Ecto neural progenitor cell (in vitro differentiated cells): ENCODE results near the gene C2orf72.
"Not testable (repeated sequence)": the region's sequence is repeated elsewhere in the genome, so short reads cannot be mapped to it uniquely, and the experiment has no call there.

Experiments
- DNase-seq: peaks from one replicate; pipeline ENCODE4 v3.0.0-alpha.2; 2018; ENCODE audit warnings: low spot score

Gene C2orf72

DNA sequence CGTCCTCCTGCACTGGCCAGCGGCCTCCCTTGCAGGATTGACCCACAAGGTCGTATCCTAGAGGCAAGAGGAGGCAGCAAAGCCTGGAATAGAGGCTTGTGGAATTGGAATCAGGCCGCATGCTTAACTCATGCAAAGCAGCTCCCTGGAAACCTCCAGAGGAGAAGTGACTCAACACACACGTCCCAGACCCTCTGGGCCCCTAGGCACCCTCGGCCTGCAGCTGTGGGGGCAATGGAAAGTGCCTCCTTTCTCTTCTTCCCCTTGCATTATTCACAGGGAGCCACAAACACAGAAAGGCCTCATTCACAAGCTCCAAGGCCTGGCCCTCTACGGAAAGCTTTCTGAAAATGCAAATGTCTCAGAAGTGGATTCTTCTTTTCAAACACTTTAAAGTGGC, 21.8 kb upstream of the C2orf72 start:
- no peak for DNase-seq

DNA sequence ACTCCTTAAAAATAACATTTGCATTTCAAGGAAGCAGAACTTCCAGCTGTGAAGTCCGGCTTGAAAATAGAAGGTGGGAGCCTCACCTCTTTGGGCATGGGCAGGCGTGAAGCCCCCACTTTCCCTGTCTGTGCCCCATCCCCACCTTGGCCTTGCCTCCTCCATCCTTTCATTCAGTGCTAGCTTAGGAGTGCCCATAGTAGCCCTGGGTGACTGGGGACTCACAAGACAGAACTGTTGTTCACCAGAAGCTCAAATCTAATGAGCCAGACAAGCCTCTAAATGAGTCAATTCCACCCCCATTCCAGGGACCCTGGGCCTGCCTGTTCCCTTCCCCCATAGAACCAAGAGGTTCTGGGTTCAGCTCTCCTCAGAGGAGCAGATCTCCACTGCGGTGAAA, 21.4 kb upstream of the C2orf72 start:
- DNase-seq = no peak

DNA sequence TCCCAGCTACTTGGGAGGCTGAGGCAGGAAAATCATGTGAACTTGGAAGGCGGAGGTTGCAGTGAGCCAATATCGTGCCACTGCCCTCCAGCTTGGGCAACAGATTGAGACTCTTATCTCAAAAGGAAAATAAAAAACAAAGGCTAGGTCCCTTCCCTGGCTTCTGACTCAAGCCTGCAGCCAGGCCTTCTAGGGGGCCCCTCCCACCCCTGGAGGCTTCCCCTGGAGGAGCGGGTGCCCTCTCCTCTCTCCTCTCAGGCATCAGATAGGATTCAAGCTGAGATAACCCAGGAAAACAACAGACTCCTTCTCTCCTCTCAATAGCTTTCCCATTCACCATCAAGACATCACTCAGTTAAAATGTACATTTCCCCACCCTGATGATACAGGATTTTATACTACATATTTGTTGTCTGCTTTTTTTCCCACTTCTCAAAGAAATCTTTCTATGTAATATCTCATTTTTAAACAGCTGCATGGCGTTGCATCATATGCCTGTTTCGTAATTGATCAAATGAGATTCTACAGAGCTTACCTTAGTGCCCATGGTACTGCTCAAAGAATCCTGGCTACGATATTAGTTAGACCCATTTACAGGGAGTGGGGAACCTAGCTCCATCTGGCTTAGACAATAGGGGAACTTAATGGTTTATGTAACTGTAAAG, 20.6 kb upstream of the C2orf72 start:
- DNase-seq = no peak

DNA sequence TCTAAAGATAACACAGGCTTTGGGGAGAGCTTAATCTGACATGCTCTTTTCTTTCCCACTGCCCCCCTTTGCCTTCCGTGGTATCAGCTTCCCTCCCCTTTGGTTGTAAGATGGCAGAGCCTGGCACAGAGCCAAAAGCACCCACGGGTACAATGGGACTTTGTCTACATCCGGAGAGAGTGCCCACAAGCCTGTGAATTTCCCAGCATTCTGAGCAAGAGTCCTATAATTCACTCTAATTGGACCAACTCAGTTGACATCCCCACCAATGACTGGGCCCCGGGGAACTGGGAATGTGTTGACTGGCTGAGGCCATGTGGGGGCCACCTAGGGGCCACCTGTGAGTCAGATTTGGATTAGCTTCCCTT, 20.1 kb upstream of the C2orf72 start:
- DNase-seq = no peak

DNA sequence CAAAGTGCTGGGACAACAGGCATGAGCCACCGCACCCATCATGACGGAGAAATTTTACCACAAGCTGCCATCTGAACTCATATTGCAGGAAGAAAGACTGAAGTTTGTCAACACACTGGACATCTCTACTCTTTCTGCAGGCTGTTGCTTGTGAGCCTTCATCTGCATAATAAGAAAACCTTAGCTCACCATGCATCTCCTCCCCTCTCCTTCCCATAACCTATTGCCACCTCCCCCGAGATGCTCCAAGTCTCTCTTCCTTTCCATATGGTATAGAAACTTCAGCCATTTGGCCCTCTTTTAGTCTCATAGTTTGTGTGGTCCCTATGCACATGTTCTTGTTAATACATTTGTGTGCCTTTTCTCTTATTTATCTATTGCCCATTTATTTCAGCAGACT, 19.1 kb upstream of the C2orf72 start:
- no peak for DNase-seq

DNA sequence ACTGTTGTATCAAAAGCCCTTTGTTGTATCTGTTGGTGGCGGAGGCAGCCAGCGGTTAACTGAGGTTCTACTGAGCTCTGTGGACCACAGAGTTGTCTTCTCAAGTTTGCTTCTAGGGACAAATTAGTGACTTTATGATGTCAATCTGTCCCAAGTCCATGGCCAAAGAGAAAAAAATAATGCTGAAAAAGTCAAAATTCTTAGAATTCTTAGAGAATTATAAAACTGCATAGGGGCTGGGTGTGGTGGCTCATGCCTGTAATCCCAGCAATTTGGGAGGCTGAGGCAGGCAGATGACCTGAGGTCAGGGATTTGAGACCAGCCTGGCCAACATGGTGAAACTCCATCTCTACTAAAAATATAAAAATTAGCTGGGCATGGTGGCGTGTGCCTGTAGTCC, 12.3 kb upstream of the C2orf72 start:
- not testable (repeated sequence) for DNase-seq

DNA sequence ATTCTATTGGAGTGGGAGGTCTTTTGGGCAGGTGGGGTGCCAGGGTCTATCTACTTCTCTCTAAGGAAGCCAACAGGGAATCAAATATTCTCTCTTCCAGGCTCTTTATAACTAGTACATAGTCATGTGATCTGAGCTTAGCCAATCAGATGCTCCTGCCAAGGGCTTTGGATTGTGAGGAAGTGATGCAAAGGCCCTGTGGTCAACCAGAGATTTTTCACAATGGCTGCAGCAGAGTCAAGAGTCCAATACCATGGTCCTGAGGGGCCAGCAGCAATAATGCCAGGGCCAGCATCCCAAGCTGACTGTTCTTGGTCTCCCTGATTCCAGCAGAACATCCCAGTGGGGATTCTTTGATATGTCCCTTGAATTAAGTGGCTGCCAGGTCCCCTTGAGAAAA, 8.4 kb upstream of the C2orf72 start:
- no peak for DNase-seq

DNA sequence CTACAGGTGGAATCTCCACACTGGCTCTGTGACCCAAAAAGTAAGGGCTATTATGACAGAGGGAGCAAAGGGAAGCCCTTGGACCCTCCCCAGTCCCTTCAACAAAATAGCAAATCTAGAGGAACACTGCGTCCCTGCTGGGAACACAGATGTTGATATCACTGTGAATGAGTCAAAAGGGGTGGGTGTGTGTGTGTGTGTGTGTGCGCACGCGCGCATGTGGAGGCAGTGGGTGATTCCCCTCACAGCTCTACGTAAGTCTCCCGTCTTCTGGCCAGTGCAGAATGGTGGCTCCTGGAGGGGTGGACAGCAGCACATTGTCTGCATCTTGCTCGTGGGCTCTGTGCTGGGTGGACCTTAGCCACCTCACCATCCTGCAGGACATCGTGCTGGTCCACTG, 7.8 kb upstream of the C2orf72 start:
- no peak for DNase-seq

DNA sequence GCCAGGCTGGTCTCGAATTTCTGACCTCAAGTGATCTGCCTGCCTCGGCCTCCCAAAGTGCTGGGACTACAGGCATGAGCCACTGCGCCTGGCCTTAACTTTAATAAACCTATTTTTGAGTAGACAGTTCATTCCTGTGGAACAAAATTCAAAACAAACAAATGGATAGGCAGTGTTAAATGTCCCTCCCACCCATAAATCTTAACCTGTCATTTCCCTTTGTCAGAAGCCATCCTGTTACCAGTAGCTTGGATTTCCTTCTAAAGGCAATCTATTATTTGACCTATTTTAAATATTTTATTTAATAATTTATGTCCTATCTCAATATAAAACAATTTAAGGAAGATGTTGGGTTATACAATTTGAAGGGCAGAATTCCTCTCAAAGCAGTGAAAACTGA, 6.6 kb upstream of the C2orf72 start:
- no peak for DNase-seq

DNA sequence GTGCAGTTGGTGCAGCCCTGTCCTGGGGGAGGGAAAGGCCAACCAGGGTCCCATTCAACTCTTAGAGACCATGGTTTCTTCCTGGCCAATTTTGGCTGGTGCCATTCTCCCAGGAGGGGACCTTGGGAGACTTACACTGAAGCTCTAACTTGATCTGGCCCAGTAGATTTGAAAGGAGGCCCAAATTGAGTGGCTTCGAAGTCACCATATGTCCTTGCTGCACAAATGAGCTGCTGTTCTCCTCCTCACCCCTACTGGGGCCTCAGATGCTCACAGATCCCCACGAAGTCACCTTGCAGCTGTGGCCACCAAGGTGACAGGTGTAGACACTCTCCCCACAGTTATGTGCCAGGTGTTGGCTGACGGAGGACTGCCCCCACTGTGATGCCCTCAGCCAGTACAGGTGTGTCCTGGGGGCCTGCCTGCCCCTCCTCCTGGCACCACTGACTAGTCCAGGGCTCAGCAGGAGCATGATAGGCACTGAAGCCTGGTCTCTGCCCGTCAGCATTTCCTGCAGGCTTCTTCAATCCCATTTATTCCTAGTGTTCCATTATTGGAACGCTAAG, 4.7 kb upstream of the C2orf72 start:
- no peak for DNase-seq

DNA sequence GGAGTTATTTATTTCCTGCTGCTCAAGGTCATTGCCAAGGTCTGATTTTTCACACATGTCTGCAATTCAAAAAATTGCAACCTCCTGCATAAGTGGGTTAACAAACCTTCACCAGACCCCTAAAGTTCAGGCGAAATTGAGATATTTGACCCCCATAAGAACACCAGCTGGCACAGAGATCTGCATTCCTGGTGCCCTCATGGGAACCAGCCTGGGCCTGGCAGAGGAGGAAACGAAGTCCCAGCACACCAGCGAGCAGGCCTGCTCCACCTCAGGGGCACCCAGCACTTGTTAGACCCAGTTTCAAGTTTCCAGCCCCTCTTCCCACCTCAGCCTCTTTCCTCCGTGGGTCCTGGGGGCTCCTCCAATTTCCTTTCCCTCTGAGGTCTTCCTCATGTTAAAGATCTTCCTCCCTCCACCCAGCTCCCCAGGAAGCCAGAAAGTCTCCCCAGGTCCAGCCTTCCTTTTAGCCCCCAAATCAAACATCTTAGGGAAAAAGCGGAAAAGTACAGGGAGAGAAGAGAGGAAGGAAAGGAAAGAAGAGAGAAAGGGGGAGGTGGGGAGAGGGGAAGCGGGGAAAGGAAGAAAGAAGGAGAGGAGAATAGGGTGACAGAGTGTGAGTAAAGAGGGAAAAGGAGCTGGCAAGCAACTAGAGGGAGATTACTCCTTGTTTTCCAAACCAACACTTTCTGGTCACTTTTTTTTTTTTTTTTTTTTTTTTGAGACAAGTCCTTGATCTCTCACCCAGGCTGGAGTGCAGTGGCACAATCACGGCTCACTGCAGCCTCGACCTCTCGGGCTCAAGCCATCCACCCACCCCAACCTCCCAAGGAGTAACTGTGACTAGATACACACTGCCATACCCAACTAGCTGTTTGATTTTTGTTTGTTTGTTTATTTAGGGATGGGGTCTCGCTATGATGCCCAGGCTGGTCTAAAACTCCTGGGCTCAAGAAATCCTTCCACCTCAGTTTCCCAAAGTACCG, 3.9 kb upstream of the C2orf72 start:
- DNase-seq = no peak

DNA sequence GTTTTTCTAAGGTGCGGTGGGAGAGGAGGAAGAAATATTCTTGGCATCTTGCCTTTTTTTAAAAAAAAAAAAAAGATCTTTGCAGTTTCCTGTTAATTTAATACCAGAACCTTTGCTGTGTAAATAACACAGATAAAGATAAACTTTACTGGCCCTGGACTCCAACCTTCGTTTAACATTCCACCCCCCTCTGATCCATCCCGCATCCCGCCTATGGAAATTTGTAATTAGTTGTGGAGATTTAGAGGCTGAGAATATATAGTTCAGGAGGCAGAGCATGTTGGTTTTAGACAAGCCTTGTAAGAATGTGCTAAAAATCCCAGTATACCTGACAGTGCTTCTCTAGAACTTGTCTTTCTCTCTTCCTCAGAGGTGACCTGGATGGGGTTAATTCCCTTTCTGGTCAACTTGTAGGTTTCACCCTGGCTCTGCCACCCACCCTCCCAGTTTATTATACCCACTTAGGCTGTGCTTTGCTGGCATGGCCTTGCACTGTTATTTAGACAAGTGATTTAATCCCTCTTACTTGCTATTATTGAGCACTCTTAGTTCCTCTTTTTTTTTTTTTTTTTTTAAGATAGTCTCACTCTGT, 2.9 kb upstream of the C2orf72 start:
- DNase-seq = no peak

DNA sequence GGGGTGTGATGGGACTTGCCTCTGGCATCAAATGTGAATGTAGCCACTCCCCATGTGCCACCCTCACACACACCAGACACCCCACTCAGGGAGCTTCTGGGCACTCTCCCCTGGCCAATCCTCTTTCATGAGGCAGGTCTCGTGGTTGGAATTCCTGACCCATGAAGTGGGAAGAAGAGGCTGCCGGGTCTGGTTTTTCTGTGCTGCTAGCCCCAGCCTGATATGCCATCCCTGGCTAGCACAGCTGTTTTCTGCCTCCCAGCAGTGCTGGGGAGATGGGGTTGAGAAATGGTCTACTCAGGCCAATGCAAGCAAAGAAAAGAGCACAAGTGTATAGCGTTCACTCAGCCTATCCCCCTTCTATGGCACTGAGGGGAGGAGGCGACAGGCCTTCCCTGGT, 1.2 kb upstream of the C2orf72 start:
- DNase-seq = no peak

DNA sequence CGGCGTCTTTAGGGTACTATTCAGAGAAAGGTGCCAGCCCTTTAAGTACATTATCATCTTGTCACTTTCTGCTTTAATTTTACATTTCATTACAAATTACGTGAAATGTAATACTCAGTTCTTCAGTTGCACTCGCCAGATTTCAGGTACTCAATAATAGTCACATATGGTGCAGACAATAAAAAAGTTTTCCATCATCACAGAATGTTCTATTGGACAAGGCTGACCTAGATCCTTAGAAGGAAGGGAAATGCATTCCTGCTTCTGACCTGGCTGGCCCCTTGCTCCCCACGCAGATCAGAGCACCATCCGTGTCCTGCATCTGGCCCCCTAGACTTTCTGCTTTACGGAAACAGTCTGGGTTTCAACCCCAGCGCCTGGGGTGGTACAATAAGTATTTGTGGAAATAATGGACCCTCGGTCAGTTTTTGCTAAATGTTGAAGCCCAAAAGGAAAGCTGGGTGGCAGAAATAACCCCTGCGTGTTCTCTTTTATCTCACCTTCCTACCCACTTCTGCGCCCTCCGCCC, 681 bp upstream of the C2orf72 start:
- DNase-seq = no peak

DNA sequence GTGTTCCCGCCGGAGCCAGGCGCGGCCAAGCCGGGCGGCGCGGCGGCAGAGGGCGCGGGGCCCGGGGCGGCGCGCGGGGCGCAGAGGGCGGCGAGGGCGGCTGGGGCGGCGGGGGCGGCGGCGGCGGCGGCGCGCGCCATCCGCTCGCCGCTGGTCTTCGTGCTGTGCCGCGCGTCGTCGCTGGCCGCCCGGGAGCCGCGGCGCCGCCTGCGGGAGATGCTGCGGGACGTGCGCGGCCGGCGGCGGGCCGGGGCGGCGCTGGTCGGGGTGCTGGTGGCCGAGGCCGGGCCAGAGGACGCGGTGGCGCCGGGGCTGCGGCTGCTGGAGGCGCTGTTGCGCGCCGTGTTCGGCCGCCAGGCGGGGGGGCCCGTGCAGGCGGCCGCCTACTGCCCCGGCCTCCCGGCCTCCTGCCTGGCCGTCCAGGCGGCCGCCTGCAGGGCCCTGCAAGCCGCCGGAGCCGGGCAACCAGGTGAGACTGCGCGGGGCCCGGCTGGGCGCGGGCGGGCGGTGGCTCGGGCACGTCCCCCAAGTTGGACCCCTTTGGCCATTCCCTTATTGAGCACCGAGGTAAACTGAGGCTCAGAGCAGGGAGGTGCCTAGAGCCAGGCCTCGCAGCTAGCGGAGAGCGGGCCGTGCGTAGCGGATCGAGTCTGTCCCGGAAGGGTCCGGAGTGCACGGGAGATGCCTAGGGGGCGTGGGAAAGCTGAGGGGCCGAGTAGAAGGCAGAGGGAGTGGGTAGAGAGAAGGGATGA, 584 bp downstream of the C2orf72 start:
- peak; percentile 73 for DNase-seq

DNA sequence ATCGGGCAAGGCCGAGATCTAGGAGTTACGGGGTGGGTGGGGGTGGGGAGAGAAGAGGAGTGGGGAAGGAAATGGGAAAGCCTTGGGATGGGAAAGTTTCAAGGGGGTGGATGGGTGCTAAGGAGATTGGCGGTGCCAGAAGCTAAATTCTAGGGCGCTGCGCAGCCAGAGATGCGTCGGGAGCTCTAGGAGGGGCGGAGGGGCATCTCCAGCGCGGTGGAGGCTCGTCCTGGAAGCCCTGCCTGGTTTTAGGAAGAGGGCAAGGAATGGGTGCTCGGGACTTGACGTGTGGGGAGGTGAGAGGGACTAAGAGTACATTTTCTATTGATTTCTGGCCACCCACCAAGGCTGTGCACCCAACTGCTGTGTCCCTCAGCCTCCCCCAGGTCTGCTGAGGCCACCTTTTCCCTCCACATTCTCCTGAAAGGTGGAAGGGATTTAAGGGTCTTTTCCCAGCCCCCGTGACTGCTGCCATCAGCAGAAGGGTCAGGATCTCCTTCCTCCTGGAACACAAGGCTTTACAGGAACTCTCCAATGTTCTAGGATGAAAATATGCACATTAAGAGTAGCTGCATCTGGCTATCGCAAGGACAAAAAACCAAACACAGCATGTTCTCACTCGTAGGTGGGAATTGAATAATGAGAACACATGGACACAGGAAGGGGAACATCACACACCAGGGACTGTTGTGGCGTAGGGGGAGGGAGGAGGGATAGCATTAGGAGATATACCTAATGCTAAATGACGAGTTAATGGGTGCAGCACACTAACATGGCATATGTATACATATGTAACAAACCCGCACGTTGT, 1.4 kb downstream of the C2orf72 start:
- DNase-seq = no peak

DNA sequence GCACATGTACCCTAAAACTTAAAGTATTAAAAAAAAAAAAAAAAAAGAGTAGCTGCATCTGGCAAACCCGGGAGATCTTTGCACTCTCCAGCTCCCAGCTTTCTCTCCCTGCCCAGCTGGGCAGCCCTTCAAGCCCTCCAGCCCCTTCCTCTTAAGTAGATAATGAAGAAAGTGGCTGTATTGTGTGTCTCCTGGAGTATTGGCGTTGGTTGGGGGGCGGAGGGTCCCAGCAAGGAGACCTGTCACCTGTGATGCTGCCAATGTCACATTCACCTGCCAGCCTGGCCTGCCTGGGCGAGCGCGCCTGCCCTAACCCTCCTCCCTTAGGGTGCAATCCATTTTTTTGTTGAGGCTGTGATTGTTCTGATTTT, 2.0 kb downstream of the C2orf72 start:
- no peak for DNase-seq

DNA sequence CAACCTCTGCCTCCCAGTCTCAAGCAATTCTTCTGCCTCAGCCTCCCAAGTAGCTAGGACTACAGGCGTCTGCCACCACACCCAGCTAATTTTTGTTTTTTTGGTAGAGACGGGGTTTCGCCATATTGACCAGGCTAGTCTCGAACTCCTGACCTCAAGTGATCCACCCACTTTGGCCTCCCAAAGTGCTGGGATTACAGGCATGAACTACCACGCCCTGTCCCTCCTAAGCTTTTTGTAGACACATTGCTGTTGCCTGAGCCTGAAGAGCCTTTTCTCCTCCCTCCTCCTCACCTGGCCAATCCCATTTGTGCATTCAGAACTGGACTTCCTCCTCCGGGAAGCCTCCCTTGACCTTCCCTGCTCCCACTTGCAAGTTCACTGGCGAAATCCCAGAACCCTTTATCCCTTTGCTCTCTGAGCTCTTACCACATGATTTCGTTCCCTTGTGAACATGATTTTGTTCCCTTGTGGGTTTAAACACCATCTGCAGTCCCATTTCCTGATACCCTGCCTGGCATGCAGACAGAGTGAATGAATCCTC, 2.6 kb downstream of the C2orf72 start:
- no peak for DNase-seq

DNA sequence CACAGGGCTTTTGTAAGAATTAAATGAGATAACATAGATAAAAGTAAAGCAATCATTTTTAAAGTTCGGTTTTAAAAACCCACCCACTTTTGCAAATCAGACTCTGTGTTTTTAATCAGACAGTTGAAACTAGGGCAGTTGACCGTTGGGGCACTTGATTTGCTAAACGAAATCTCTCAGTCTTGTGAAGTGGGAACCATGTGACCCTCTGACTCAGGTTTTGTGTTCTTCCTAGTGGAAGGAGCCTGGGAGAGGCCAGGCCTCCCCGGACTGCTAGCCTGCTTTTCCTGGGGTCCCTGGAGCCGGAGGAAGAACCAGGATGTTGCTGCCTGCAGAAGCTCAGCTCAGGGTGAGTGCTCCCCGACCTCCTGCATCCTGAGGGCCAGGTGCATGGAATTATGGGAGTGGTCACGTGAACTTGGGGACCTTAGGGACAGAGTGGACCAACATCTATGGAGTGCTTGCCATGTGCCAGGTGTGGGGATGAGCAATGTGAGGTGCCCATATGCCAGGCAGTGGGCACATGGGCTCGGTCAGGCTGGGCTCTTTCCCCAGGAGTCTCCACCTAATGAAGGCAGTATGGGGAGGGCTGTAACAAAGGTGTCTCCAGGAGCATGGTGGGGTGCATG, 3.9 kb downstream of the C2orf72 start:
- no peak for DNase-seq

DNA sequence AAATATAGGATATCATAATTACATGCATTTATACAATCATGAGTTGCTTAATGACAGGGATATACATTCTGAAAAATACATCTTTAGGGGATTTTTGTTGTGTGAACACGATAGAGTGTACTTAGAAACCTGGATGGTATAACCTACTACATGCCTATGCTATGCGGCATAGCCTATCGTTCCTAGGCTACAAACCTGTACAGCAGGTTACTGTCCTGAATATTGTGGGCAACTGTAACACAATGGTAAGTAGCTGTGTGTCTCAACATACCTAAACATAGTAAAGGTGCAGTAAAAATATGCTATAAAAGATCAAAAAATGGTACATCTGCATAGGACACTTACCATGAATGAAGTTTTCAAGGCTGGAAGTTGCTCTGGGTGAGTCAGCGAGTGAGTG, 6.5 kb downstream of the C2orf72 start:
- no peak for DNase-seq
